HCT116 (cell line): Measurements from ENCODE around the gene OARD1. TPM values are rescaled to one million over a fixed set of nuclear protein-coding genes. Genes with fewer than 3 reads are reported as not detected.

Experiments
- ATAC-seq: fragments of 200-7000 bp; cut with Tn5 transposase; 2 replicates; pipeline ENCODE4 v1.9.1; 2020; ENCODE audit warnings: mild to moderate bottlenecking, moderate library complexity
- BruUV-seq: library from RNA; stranded (reverse); fragments of 400-500 nt; replicated peaks from 2 replicates; lab custom pipeline; 2021; lab: Mats Ljungman, UMichigan
- CTCF ChIA-PET: fragments of 300-600 bp; sonication (Branson Sonifier 250); formaldehyde crosslinking; loops from one replicate; lab custom pipeline; 2021; ENCODE audit warnings: antibody characterized with exemption; lab: Charles Lee
- POLR2A ChIA-PET: fragments of 300-600, 350-600 bp; sonication (Branson Sonifier 250); formaldehyde crosslinking; loops from one replicate; lab custom pipeline; 2021; ENCODE audit warnings: antibody characterized with exemption; lab: Charles Lee
- RAD21 ChIA-PET, 2 experiments: fragments of 300-600 bp; sonication (Branson Sonifier 250); formaldehyde crosslinking; loops; one replicate each; lab custom pipeline; 2023; ENCODE audit warnings: low total read pairs in 2 of 2; ENCODE audit not compliant: uncharacterized antibody in 2 of 2, unreplicated experiment in 2 of 2, low non-redundant PET in 1 of 2; lab: Charles Lee
- DNase-seq: peaks from one replicate; pipeline ENCODE4 v3.0.0-alpha.2; 2010; ENCODE audit warnings: low read depth, low spot score
- H2AFZ ChIP-seq: fragments of 200-600 bp; shearing (Covaris generic), sonication (generic); 2 replicates; pipeline ENCODE4 v1.6.1; 2017; ENCODE audit warnings: low read depth, mixed run types, mixed read lengths, antibody characterized with exemption, low read length; ENCODE audit not compliant: poor library complexity, severe bottlenecking
- H3K27ac ChIP-seq: 2 replicates; pipeline ENCODE4 v1.5.1; 2012; ENCODE audit warnings: low read depth, low read length
- H3K27me3 ChIP-seq: fragments of 200-600 bp; sonication (generic); 2 replicates; pipeline ENCODE4 v1.6.1; 2016; ENCODE audit warnings: mixed run types, low read length, mixed read lengths; ENCODE audit not compliant: insufficient read depth
- H3K36me3 ChIP-seq, 2 experiments: fragments of 200-500 bp in 1 of 2; fragments of 200-600 bp in 1 of 2; sonication (Bioruptor generic) in 1 of 2; sonication (generic) in 1 of 2; 2 replicates each; pipeline versions ENCODE4 v1.5.1 to v1.6.1; 2014 to 2016; ENCODE audit warnings: low read length in 2 of 2, inconsistent platforms in 1 of 2, mixed read lengths in 1 of 2, mixed run types in 1 of 2; ENCODE audit not compliant: insufficient read depth in 2 of 2, control insufficient read depth in 1 of 2
- H3K4me1 ChIP-seq, 2 experiments: fragments of 200-600 bp in 1 of 2; sonication (generic) in 1 of 2; 2 replicates each; pipeline versions ENCODE4 v1.5.1 to v1.6.1; 2012 to 2017; ENCODE audit warnings: low read length in 2 of 2, inconsistent platforms in 1 of 2, mild to moderate bottlenecking in 1 of 2, mixed read lengths in 1 of 2, mixed run types in 1 of 2, moderate library complexity in 1 of 2; ENCODE audit not compliant: insufficient read depth in 2 of 2, control insufficient read depth in 1 of 2
- H3K4me2 ChIP-seq: fragments of 200-600 bp; sonication (generic); 2 replicates; pipeline ENCODE4 v1.6.1; 2017; ENCODE audit warnings: mixed run types, low read length, mixed read lengths
- H3K4me3 ChIP-seq, 2 experiments: fragments of 200-600 bp in 1 of 2; sonication (generic) in 1 of 2; replicated peaks in 1 of 2; 2 replicates each; pipeline ENCODE4 v1.5.1; 2011 to 2016; ENCODE audit warnings: low read length in 2 of 2, control low read depth in 1 of 2, low read depth in 1 of 2, mild to moderate bottlenecking in 1 of 2, mixed read lengths in 1 of 2, mixed run types in 1 of 2
- H3K79me2 ChIP-seq: fragments of 200-600 bp; sonication (generic); 2 replicates; pipeline ENCODE4 v1.6.1; 2017; ENCODE audit warnings: mild to moderate bottlenecking, mixed run types, low read length, moderate library complexity, mixed read lengths; ENCODE audit not compliant: insufficient read depth
- H3K9ac ChIP-seq: fragments of 200-600 bp; sonication (generic); 2 replicates; pipeline ENCODE4 v1.6.1; 2016; ENCODE audit warnings: low read length, mixed read lengths
- H3K9me2 ChIP-seq: fragments of 200-600 bp; sonication (generic), shearing (Covaris generic); 2 replicates; pipeline ENCODE4 v1.6.1; 2017; ENCODE audit warnings: mixed run types, mild to moderate bottlenecking, moderate library complexity; ENCODE audit not compliant: insufficient read depth
- H3K9me3 ChIP-seq, 2 experiments: fragments of 200-500 bp in 1 of 2; fragments of 200-600 bp in 1 of 2; sonication (Bioruptor generic) in 1 of 2; sonication (generic) in 1 of 2; 2 replicates each; pipeline ENCODE4 v1.6.1; 2014 to 2017; ENCODE audit warnings: low read length in 2 of 2, mixed read lengths in 2 of 2, inconsistent platforms in 1 of 2, low read depth in 1 of 2, mild to moderate bottlenecking in 1 of 2, mixed run types in 1 of 2, moderate library complexity in 1 of 2; ENCODE audit not compliant: control insufficient read depth in 1 of 2, insufficient read depth in 1 of 2
- H4K20me1 ChIP-seq: fragments of 200-600 bp; sonication (generic), shearing (Covaris generic); 2 replicates; pipeline ENCODE4 v1.6.1; 2017; ENCODE audit warnings: mixed run types, mild to moderate bottlenecking, moderate library complexity; ENCODE audit not compliant: insufficient read depth
- CBX3 ChIP-seq: IDR thresholded peaks from 2 replicates; pipeline ENCODE4 v1.6.1; 2012; ENCODE audit warnings: low read depth
- CEBPB ChIP-seq: IDR thresholded peaks from 2 replicates; pipeline ENCODE4 v1.6.1; 2012; ENCODE audit warnings: low read depth
- CTCF ChIP-seq, 3 experiments: fragments of 200-600 bp in 1 of 3; sonication (generic) in 1 of 3; IDR thresholded peaks in 2 of 3; conservative IDR thresholded peaks in 1 of 3; 2 replicates each; pipeline ENCODE4 v1.5.1; 2012 to 2017; ENCODE audit warnings: low read depth in 2 of 3, low read length in 2 of 3, antibody characterized with exemption in 1 of 3, borderline replicate concordance in 1 of 3, control low read depth in 1 of 3, mild to moderate bottlenecking in 1 of 3, mixed read lengths in 1 of 3, mixed run types in 1 of 3, moderate library complexity in 1 of 3; ENCODE audit not compliant: insufficient read depth in 1 of 3
- EGR1 ChIP-seq: IDR thresholded peaks from 2 replicates; pipeline ENCODE4 v1.6.1; 2012; ENCODE audit warnings: low read depth
- ELF1 ChIP-seq: IDR thresholded peaks from 2 replicates; pipeline ENCODE4 v1.6.1; 2012; ENCODE audit warnings: low read depth, borderline replicate concordance
- EZH2phosphoT487 ChIP-seq: fragments of 200-600 bp; IDR thresholded peaks from 2 replicates; pipeline ENCODE4 v1.6.1; 2018; ENCODE audit warnings: antibody characterized with exemption, borderline replicate concordance
- FOSL1 ChIP-seq: IDR thresholded peaks from 2 replicates; pipeline ENCODE4 v1.6.1; 2012; ENCODE audit warnings: low read depth
- MAX ChIP-seq: IDR thresholded peaks from 2 replicates; pipeline ENCODE4 v1.6.1; 2012
- POLR2A ChIP-seq: IDR thresholded peaks from 2 replicates; pipeline ENCODE4 v1.7.0; 2011; ENCODE audit warnings: borderline replicate concordance; ENCODE audit not compliant: insufficient read depth, insufficient read length; ENCODE audit errors: extremely low read depth
- POLR2AphosphoS5 ChIP-seq: IDR thresholded peaks from 2 replicates; pipeline ENCODE4 v1.6.1; 2011; ENCODE audit warnings: mild to moderate bottlenecking, low read depth, low read length, moderate library complexity
- RAD21 ChIP-seq: IDR thresholded peaks from 2 replicates; pipeline ENCODE4 v1.6.1; 2012; ENCODE audit warnings: low read depth, mild to moderate bottlenecking
- REST ChIP-seq: IDR thresholded peaks from 2 replicates; pipeline ENCODE4 v1.6.1; 2012; ENCODE audit warnings: low read depth
- SIN3A ChIP-seq: IDR thresholded peaks from 2 replicates; pipeline ENCODE4 v1.6.1; 2012; ENCODE audit warnings: low read depth
- SP1 ChIP-seq: IDR thresholded peaks from 2 replicates; pipeline ENCODE4 v1.6.1; 2012; ENCODE audit warnings: low read depth
- SRF ChIP-seq: IDR thresholded peaks from 2 replicates; pipeline ENCODE4 v1.6.1; 2012; ENCODE audit warnings: low read depth
- TCF7L2 ChIP-seq: IDR thresholded peaks from 2 replicates; pipeline ENCODE4 v1.7.0; 2011; ENCODE audit warnings: borderline replicate concordance, inconsistent platforms; ENCODE audit not compliant: insufficient read depth, insufficient read length; ENCODE audit errors: extremely low read depth
- ZFX ChIP-seq: fragments of 450-650 bp; IDR thresholded peaks from 2 replicates; pipeline ENCODE4 v1.6.1; 2017
- ZNF274 ChIP-seq: fragments of 200-500 bp; sonication (Bioruptor generic); IDR thresholded peaks from 2 replicates; pipeline ENCODE4 v1.6.1; 2014; ENCODE audit warnings: mild to moderate bottlenecking, low read depth, low read length, inconsistent platforms
- intact Hi-C: fragments of 100-400 bp; cut with micrococcal nuclease; formaldehyde crosslinking; loops from 2 replicates; pipeline ENCODE4 v1.10.0; 2022
- total RNA-seq: library from RNA; stranded (reverse); gene quantifications from one replicate; pipeline ENCODE4 v1.2.1, GENCODE V29; 2021; ENCODE audit not compliant: unreplicated experiment
- TF ChIP-seq, protein P1 (sequence below): IDR thresholded peaks from 2 replicates; pipeline ENCODE4 v1.6.1; 2011; ENCODE audit warnings: mild to moderate bottlenecking, low read length, moderate library complexity; ENCODE audit not compliant: insufficient replicate concordance; ENCODE audit errors: extremely low read depth
- TF ChIP-seq, protein P2 (sequence below): IDR thresholded peaks from 2 replicates; pipeline ENCODE4 v1.6.1; 2012

The OARD1 gene
- total RNA-seq, 1 experiment from 2014 or later: 28.7 TPM

DNA sequence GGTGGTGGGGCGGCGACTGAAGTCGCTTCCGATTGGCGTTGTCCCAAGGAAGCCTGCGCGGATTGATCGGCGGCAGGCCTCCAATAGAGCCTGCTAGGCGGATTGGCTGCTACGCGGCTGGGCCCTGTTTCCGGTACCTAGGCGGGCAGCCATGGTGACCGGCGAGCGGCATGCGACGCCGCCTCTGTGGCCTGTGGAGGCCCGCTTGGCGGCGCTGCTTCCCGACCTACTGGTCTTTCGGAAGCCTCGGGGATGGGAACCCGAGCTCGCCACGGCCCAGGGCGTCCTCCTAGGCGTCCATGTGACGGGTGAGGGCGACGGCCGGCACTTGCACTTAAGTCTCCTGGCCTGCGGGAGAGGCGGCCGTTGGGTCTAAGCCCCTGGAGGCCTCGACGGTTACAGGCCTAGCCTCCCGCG, 28.7 kb upstream of the OARD1 start:
- TF ChIP-seq POLR2A (no peak), RAD21 (no peak), REST (no peak), CEBPB (no peak), EGR1 (no peak), ZNF274 (no peak), TCF7L2 (no peak), CBX3 (no peak), POLR2AphosphoS5 (no peak), FOSL1 (no peak), SP1 (no peak), SRF (no peak), MAX (no peak), ZFX (no peak), CTCF (IDR thresholded peaks at IDR 0.05 in 2 of 3, conservative IDR thresholded peaks at IDR 0.05 in 1 of 3; ENCODE audit: borderline replicate concordance in 1 of 3, insufficient read depth in 1 of 3, low read depth in 2 of 3, low read length in 2 of 3) (no peak), EZH2phosphoT487 (no peak), ELF1 (no peak), SIN3A (no peak)
- TF ChIP-seq, protein P1, sequence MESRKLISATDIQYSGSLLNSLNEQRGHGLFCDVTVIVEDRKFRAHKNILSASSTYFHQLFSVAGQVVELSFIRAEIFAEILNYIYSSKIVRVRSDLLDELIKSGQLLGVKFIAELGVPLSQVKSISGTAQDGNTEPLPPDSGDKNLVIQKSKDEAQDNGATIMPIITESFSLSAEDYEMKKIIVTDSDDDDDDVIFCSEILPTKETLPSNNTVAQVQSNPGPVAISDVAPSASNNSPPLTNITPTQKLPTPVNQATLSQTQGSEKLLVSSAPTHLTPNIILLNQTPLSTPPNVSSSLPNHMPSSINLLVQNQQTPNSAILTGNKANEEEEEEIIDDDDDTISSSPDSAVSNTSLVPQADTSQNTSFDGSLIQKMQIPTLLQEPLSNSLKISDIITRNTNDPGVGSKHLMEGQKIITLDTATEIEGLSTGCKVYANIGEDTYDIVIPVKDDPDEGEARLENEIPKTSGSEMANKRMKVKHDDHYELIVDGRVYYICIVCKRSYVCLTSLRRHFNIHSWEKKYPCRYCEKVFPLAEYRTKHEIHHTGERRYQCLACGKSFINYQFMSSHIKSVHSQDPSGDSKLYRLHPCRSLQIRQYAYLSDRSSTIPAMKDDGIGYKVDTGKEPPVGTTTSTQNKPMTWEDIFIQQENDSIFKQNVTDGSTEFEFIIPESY: no peak
- TF ChIP-seq, protein P2, sequence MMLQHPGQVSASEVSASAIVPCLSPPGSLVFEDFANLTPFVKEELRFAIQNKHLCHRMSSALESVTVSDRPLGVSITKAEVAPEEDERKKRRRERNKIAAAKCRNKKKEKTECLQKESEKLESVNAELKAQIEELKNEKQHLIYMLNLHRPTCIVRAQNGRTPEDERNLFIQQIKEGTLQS: no peak
- ChIA-PET CTCF (no interaction called here), POLR2A (no interaction called here)

More for the DNA sequence above, 28.7 kb upstream of the OARD1 start:
- H3K4me1 ChIP-seq: no peaks in the 10 kb centered on the region
- H3K4me3 ChIP-seq: no peak overlapping the region
- intact Hi-C loops: no loop called here
- no peaks in the 10 kb centered on the region for H4K20me1 ChIP-seq
- no peaks in the 10 kb centered on the region for H3K27me3 ChIP-seq
- H3K36me3 ChIP-seq: peaks cover 33 to 41% of the 10 kb centered on the region in 2 experiments
- H2AFZ ChIP-seq: no peak overlapping the region
- no peak overlapping the region for H3K4me2 ChIP-seq
- BruUV-seq: no TSS peak
- H3K27ac ChIP-seq: no peak overlapping the region
- RAD21 ChIA-PET: no interaction called here
- H3K9me2 ChIP-seq: no peaks in the 10 kb centered on the region
- H3K9me3 ChIP-seq: no peaks in the 10 kb centered on the region
- ATAC-seq (no peak), DNase-seq (no peak)
- H3K79me2 ChIP-seq: no peaks in the 10 kb centered on the region
- no peak overlapping the region for H3K9ac ChIP-seq
